GM23248 (cell line): ENCODE measurements around the gene WDR93. TPM values are rescaled to one million over a fixed set of nuclear protein-coding genes. Genes with fewer than 3 reads are reported as not detected.
"Not testable (repeated sequence)": the region's sequence is repeated elsewhere in the genome, so short reads cannot be mapped to it uniquely, and the experiment has no call there.

Experiments
- DNase-seq: peaks from one replicate; pipeline ENCODE4 v3.0.0-alpha.2; 2015
- H2AFZ ChIP-seq: fragments of 200-600 bp; sonication (generic); 2 replicates; pipeline ENCODE4 v1.6.1; 2016; ENCODE audit warnings: antibody characterized with exemption
- H3F3A ChIP-seq: fragments of 200-600 bp; sonication (generic); 2 replicates; pipeline ENCODE4 v1.6.1; 2016; ENCODE audit warnings: mild to moderate bottlenecking, antibody characterized with exemption, mixed run types; ENCODE audit not compliant: insufficient read depth
- H3K27ac ChIP-seq: fragments of 200-600 bp; sonication (generic); 2 replicates; pipeline ENCODE4 v1.5.1; 2016; ENCODE audit warnings: mild to moderate bottlenecking
- H3K27me3 ChIP-seq: fragments of 200-600 bp; sonication (generic); replicated peaks from 2 replicates; pipeline ENCODE4 v1.6.1; 2016; ENCODE audit warnings: mild to moderate bottlenecking; ENCODE audit not compliant: insufficient read depth
- H3K36me3 ChIP-seq: fragments of 200-600 bp; sonication (generic); 2 replicates; pipeline ENCODE4 v1.6.1; 2016; ENCODE audit warnings: low read depth, mild to moderate bottlenecking
- H3K4me1 ChIP-seq: fragments of 200-600 bp; sonication (generic); 2 replicates; pipeline ENCODE4 v1.6.1; 2016; ENCODE audit warnings: mild to moderate bottlenecking; ENCODE audit not compliant: insufficient read depth
- H3K4me2 ChIP-seq: fragments of 200-600 bp; sonication (generic); one replicate; pipeline ENCODE4 v1.6.1; 2016; ENCODE audit warnings: mild to moderate bottlenecking; ENCODE audit not compliant: unreplicated experiment
- H3K4me3 ChIP-seq: fragments of 200-600 bp; sonication (generic); 2 replicates; pipeline ENCODE4 v1.5.1; 2016; ENCODE audit warnings: mild to moderate bottlenecking
- H3K79me2 ChIP-seq: fragments of 200-600 bp; sonication (generic); 2 replicates; pipeline ENCODE4 v1.6.1; 2016; ENCODE audit warnings: mild to moderate bottlenecking; ENCODE audit not compliant: insufficient read depth
- H3K9ac ChIP-seq: fragments of 200-600 bp; sonication (generic); 2 replicates; pipeline ENCODE4 v1.6.1; 2016; ENCODE audit warnings: mild to moderate bottlenecking
- H3K9me2 ChIP-seq: fragments of 200-600 bp; sonication (generic); 2 replicates; pipeline ENCODE4 v1.6.1; 2016; ENCODE audit warnings: mixed run types, mild to moderate bottlenecking, moderate library complexity; ENCODE audit not compliant: insufficient read depth
- H3K9me3 ChIP-seq: fragments of 200-600 bp; sonication (generic); one replicate; pipeline ENCODE4 v1.6.1; 2017; ENCODE audit warnings: low read depth
- H4K20me1 ChIP-seq: fragments of 200-600 bp; sonication (generic); 2 replicates; pipeline ENCODE4 v1.6.0; 2016; ENCODE audit not compliant: insufficient read depth
- EZH2 ChIP-seq: fragments of 200-600 bp; sonication (generic); IDR thresholded peaks from 2 replicates; pipeline ENCODE4 v1.6.1; 2018; ENCODE audit warnings: antibody characterized with exemption, mild to moderate bottlenecking; ENCODE audit not compliant: insufficient read depth, poor library complexity, severe bottlenecking
- EZH2phosphoT487 ChIP-seq: fragments of 200-600 bp; sonication (generic); IDR thresholded peaks from 2 replicates; pipeline ENCODE4 v1.6.1; 2018; ENCODE audit warnings: antibody characterized with exemption, moderate library complexity, mild to moderate bottlenecking, low read depth; ENCODE audit not compliant: insufficient read depth
- WGBS, 2 experiments: methylation state at CpG; one replicate each; pipeline ENCODE4 v1.1.6; 2015 to 2017; ENCODE audit warnings: low lambda C conversion rate in 2 of 2, low coverage in 1 of 2; ENCODE audit errors: missing lambda C conversion rate in 2 of 2; 5-methylcytosine and 5-hydroxymethylcytosine counted together
- in situ Hi-C: fragments of 300-500 bp; cut with MboI; formaldehyde crosslinking; loops from 2 replicates; pipeline ENCODE4 v1.15.0; 2020
- polyA plus RNA-seq: library from polyadenylated mRNA; unstranded; fragments of >200 nt; fragmentation: Nextera tagmentation; extraction: Ambion mirVana; gene quantifications from 2 replicates; pipeline ENCODE4 v1.2.1, GENCODE V29; 2016
- total RNA-seq: library from RNA; depleted of rRNA; stranded (reverse); fragments of >200 nt; shearing (Covaris generic); gene quantifications from 2 replicates; pipeline ENCODE4 v1.2.3, GENCODE V29; 2014

WDR93 gene
- total and polyA plus RNA-seq, 2 experiments from 2014 or later, result 0.10 TPM; not detected in 1

GRCh38 chr15:89686522-89686921 is 4.1 kb upstream of the WDR93 start:
- Histone ChIP-seq H3K36me3 (no peaks in the 10 kb centered on the region), H3K4me3 (no peak overlapping the region), H4K20me1 (no peaks in the 10 kb centered on the region), H3K9ac (no peak overlapping the region), H3F3A (peaks cover 9% of the 10 kb centered on the region), H3K4me2 (no peak overlapping the region), H3K79me2 (no peaks in the 10 kb centered on the region), H3K9me2 (no peaks in the 10 kb centered on the region), H2AFZ (no peak overlapping the region), H3K27ac (no peak overlapping the region), H3K9me3 (no peaks in the 10 kb centered on the region), H3K4me1 (peaks cover 6% of the 10 kb centered on the region; the same call in 1 of the 2 replicates), H3K27me3 (no peaks in the 10 kb centered on the region)
- TF ChIP-seq EZH2phosphoT487 (no peak), EZH2 (no peak)
- in situ Hi-C loops, result no loop called here
- DNase-seq, result no peak

- H3K4me1 ChIP-seq, in situ Hi-C loops, H3F3A ChIP-seq, DNase-seq, H3K9me3 ChIP-seq, H3K36me3 ChIP-seq, H3K27me3 ChIP-seq, H3K79me2 ChIP-seq, H3K9me2 ChIP-seq, H4K20me1 ChIP-seq, H3K27ac ChIP-seq: not testable (repeated sequence)
- 52 to 53% methylated on average over 15 of the region's 15 CpGs for WGBS, 2 experiments
- H3K9ac ChIP-seq, result peak overlapping the region; percentile 74
- peak overlapping the region; percentile 87 for H3K4me2 ChIP-seq
- peak overlapping the region; percentile 98 for H3K4me3 ChIP-seq
- H2AFZ ChIP-seq, result peak overlapping the region; percentile 99
Observed at GRCh38 chr15:89689930-89690275, 708 bp upstream of the WDR93 start.

GRCh38 chr15:89693091-89693490 is 2.5 kb downstream of the WDR93 start:
- in situ Hi-C loops, result no loop called here
- no peaks in the 10 kb centered on the region for H3K79me2 ChIP-seq
- DNase-seq, result no peak
- H3K4me1 ChIP-seq, result peaks cover 6% of the 10 kb centered on the region; the same call in 1 of the 2 replicates
- no peaks in the 10 kb centered on the region for H3K27me3 ChIP-seq
- no peak overlapping the region for H3K27ac ChIP-seq
- H3F3A ChIP-seq, result peaks cover 6% of the 10 kb centered on the region; the same call in 1 of the 2 replicates
- TF ChIP-seq EZH2 (no peak), EZH2phosphoT487 (no peak)
- no peaks in the 10 kb centered on the region for H3K9me2 ChIP-seq
- no peak overlapping the region for H3K4me3 ChIP-seq
- H3K36me3 ChIP-seq, result no peaks in the 10 kb centered on the region
- H3K9ac ChIP-seq, result no peak overlapping the region
- WGBS, 2 experiments, result 20 to 35% methylated on average over 2 of the region's 2 CpGs
- H2AFZ ChIP-seq, result no peak overlapping the region
- no peaks in the 10 kb centered on the region for H3K9me3 ChIP-seq
- H4K20me1 ChIP-seq, result no peaks in the 10 kb centered on the region
- H3K4me2 ChIP-seq, result no peak overlapping the region

- no peaks in the 10 kb centered on the region for H3K9me3 ChIP-seq
- H3K27ac ChIP-seq, result no peak overlapping the region
- H3K79me2 ChIP-seq, result no peaks in the 10 kb centered on the region
- no peak overlapping the region for H3K4me2 ChIP-seq
- H3K4me3 ChIP-seq, result no peak overlapping the region
- H3K27me3 ChIP-seq, result no peaks in the 10 kb centered on the region
- no peaks in the 10 kb centered on the region for H3K36me3 ChIP-seq
- peaks cover 6% of the 10 kb centered on the region; the same call in 1 of the 2 replicates for H3K4me1 ChIP-seq
- in situ Hi-C loops, result no loop called here
- TF ChIP-seq EZH2 (no peak), EZH2phosphoT487 (no peak)
- no peaks in the 10 kb centered on the region for H3K9me2 ChIP-seq
- no peak for DNase-seq
- no peaks in the 10 kb centered on the region for H4K20me1 ChIP-seq
- H2AFZ ChIP-seq, result no peak overlapping the region
- H3K9ac ChIP-seq, result no peak overlapping the region
- H3F3A ChIP-seq, result peaks cover 6% of the 10 kb centered on the region; the same call in 1 of the 2 replicates
- WGBS, 2 experiments, result 33 to 47% methylated on average over 1 of the region's 1 CpG
Observed at GRCh38 chr15:89693696-89694095, 3.1 kb downstream of the WDR93 start.

- H3K4me3 ChIP-seq, result no peak overlapping the region
- no peak overlapping the region for H3K27ac ChIP-seq
- TF ChIP-seq EZH2phosphoT487 (no peak), EZH2 (no peak)
- no peak overlapping the region for H3K9ac ChIP-seq
- H3K4me2 ChIP-seq, result no peak overlapping the region
- H3K36me3 ChIP-seq, result no peaks in the 10 kb centered on the region
- no peaks in the 10 kb centered on the region for H3K9me3 ChIP-seq
- peaks cover 6% of the 10 kb centered on the region; the same call in 1 of the 2 replicates for H3F3A ChIP-seq
- no peak for DNase-seq
- H3K4me1 ChIP-seq, result no peaks in the 10 kb centered on the region
- no peaks in the 10 kb centered on the region for H4K20me1 ChIP-seq
- 65 to 70% methylated on average over 1 of the region's 1 CpG for WGBS, 2 experiments
- H3K9me2 ChIP-seq, result no peaks in the 10 kb centered on the region
- in situ Hi-C loops, result no loop called here
- no peaks in the 10 kb centered on the region for H3K79me2 ChIP-seq
- H2AFZ ChIP-seq, result no peak overlapping the region
- 0 out of 2 replicates have a peak, but pooled peaks cover 4% of the 10 kb centered on the region for H3K27me3 ChIP-seq
Observed at GRCh38 chr15:89695198-89695597, 4.6 kb downstream of the WDR93 start.
